ENCODE data around the gene KIR3DL3. TPM values are rescaled to one million over a fixed set of nuclear protein-coding genes. Genes with fewer than 3 reads are reported as not detected.
"Not testable (repeated sequence)": the region's sequence is repeated elsewhere in the genome, so short reads cannot be mapped to it uniquely, and the experiment has no call there.

The KIR3DL3 gene
- total RNA-seq, 1 experiment from 2014 or later, result not detected

DNA sequence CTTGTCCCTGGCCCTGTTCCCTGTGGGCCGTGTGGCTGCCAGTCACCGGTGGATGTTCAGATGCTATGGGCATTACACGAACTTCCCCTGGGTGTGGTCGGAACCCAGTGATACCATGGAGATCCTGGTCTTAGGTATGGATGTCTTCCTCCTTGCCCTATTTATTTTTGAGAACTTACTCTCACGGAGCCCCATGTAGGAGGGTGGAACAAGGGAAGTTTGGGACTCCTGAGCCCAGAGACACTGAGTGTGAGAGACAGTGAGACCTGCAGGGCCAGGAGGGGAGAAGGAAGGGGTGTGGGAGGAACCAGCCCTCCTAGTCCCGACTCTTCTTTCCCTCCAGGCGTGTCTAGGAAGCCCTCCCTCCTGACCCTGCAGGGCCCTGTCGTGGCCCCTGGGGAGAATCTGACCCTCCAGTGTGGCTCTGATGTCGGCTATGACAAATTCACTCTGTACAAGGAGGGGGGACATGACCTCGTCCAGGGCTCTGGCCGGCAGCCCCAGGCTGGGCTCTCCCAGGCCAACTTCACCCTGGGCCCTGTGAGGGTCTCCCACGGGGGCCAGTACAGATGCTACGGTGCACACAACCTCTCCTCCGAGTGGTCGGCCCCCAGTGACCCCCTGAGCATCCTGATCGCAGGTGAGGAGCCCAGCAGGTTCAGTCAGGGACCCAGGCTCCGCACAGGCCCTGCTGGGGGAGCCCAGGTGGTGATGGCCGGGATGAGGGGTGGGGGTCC is 14.9 kb upstream of the KIR3DL3 start:
- Histone ChIP-seq H3K27me3 (ENCODE audit: control insufficient read depth, insufficient read depth, low read length) (no peaks in the 10 kb centered on the region), H3K36me3 (replicated peaks; ENCODE audit: control insufficient read depth, insufficient read depth, low read length) (no peaks in the 10 kb centered on the region), H3K4me3 (ENCODE audit: insufficient read depth, low read depth, low read length) (no peak overlapping the region)
- no peak for DNase-seq

- not testable (repeated sequence) for H3K4me3 ChIP-seq (ENCODE audit: insufficient read depth, low read depth, low read length); H3K27me3 ChIP-seq (ENCODE audit: control insufficient read depth, insufficient read depth, low read length); H3K36me3 ChIP-seq (replicated peaks; ENCODE audit: control insufficient read depth, insufficient read depth, low read length); DNase-seq
Measured at GRCh38 chr19:54709956-54710355, 14.3 kb upstream of the KIR3DL3 start.

- DNase-seq, result no peak
- H3K27me3 ChIP-seq (ENCODE audit: control insufficient read depth, insufficient read depth, low read length), result no peaks in the 10 kb centered on the region
- H3K36me3 ChIP-seq (replicated peaks; ENCODE audit: control insufficient read depth, insufficient read depth, low read length), result no peaks in the 10 kb centered on the region
Measured at GRCh38 chr19:54724644-54725043, 402 bp downstream of the KIR3DL3 start.

DNA sequence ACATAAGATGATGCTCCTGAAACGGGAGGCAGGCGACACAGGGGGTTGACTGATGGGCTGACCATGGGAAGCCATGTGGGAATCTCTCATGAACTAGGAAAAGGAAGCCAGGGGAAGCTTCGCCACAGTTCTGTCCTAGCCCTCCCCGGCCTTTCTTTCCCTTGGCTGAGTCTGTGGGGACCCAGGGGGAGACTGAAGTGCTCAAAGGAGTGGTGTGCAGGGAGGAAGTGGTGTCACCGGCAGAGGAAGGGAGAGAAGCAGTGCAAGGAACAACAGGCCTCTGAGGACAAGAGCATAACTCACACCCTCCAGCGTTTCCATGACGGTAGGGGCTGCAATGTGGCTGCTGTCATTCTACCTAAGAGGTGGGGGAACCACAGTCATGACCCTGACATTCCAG is 1.1 kb downstream of the KIR3DL3 start:
- DNase-seq, result no peak
- H3K36me3 ChIP-seq (replicated peaks; ENCODE audit: control insufficient read depth, insufficient read depth, low read length), result no peaks in the 10 kb centered on the region
- H3K27me3 ChIP-seq (ENCODE audit: control insufficient read depth, insufficient read depth, low read length), result no peaks in the 10 kb centered on the region
- no peak overlapping the region for H3K4me3 ChIP-seq (ENCODE audit: insufficient read depth, low read depth, low read length)

More at GRCh38 chr19:54724644-54725043, 402 bp downstream of the KIR3DL3 start:
- H3K4me3 ChIP-seq (ENCODE audit: insufficient read depth, low read depth, low read length), result no peak overlapping the region

DNA sequence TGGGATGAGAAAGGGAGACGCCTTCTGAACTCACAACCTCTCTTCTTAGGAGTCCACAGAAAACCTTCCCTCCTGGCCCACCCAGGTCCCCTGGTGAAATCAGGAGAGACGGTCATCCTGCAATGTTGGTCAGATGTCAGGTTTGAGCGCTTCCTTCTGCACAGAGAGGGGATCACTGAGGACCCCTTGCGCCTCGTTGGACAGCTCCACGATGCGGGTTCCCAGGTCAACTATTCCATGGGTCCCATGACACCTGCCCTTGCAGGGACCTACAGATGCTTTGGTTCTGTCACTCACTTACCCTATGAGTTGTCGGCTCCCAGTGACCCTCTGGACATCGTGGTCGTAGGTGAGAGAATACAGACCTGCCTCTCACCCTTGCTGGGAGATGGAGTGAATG is 3.3 kb downstream of the KIR3DL3 start:
- H3K36me3 ChIP-seq (replicated peaks; ENCODE audit: control insufficient read depth, insufficient read depth, low read length), result no peaks in the 10 kb centered on the region

GRCh38 chr19:54728167-54728566 is 3.9 kb downstream of the KIR3DL3 start:
- Histone ChIP-seq H3K27me3 (ENCODE audit: control insufficient read depth, insufficient read depth, low read length) (no peaks in the 10 kb centered on the region), H3K36me3 (replicated peaks; ENCODE audit: control insufficient read depth, insufficient read depth, low read length) (no peaks in the 10 kb centered on the region), H3K4me3 (ENCODE audit: insufficient read depth, low read depth, low read length) (no peak overlapping the region)

More for the DNA sequence above, 3.3 kb downstream of the KIR3DL3 start:
- no peaks in the 10 kb centered on the region for H3K27me3 ChIP-seq (ENCODE audit: control insufficient read depth, insufficient read depth, low read length)
- DNase-seq, result no peak
- no peak overlapping the region for H3K4me3 ChIP-seq (ENCODE audit: insufficient read depth, low read depth, low read length)

GRCh38 chr19:54729416-54730188 is 5.4 kb downstream of the KIR3DL3 start:
- Histone ChIP-seq H3K4me3 (ENCODE audit: insufficient read depth, low read depth, low read length) (no peak overlapping the region), H3K36me3 (replicated peaks; ENCODE audit: control insufficient read depth, insufficient read depth, low read length) (no peaks in the 10 kb centered on the region), H3K27me3 (ENCODE audit: control insufficient read depth, insufficient read depth, low read length) (no peaks in the 10 kb centered on the region)
- DNase-seq, result no peak

More at GRCh38 chr19:54728167-54728566, 3.9 kb downstream of the KIR3DL3 start:
- no peak for DNase-seq

DNA sequence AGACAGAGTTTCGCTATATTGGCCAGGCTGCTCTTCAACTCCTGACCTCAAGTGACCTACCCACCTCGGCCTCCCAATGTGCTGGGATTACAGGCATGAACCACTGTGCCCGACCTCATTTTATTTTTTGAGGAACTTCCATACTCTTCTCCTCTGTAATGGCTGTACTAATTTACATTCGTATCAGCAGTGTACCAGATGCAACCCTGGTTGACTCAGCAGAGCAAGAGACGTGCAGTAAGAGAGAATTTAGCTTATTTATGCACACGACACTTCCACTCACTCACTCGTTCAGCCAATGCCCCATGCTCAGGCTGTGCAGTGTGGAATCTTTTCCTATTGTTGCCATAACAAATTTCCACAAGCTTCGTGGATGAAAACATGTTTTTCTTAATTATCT is 6.9 kb downstream of the KIR3DL3 start:
- H3K36me3 ChIP-seq (replicated peaks; ENCODE audit: control insufficient read depth, insufficient read depth, low read length), result no peaks in the 10 kb centered on the region
- DNase-seq, result no peak
- no peak overlapping the region for H3K4me3 ChIP-seq (ENCODE audit: insufficient read depth, low read depth, low read length)
- no peaks in the 10 kb centered on the region for H3K27me3 ChIP-seq (ENCODE audit: control insufficient read depth, insufficient read depth, low read length)

GRCh38 chr19:54738306-54738705 is 14.1 kb downstream of the KIR3DL3 start, which contains the start of gene KIR2DL3:
Gene KIR2DL3 (plus strand): TSS chr19:54738513. CDS start chr19:54738546, 33 bp downstream.
- not testable (repeated sequence) for H3K4me3 ChIP-seq (ENCODE audit: insufficient read depth, low read depth, low read length); H3K36me3 ChIP-seq (replicated peaks; ENCODE audit: control insufficient read depth, insufficient read depth, low read length); DNase-seq; H3K27me3 ChIP-seq (ENCODE audit: control insufficient read depth, insufficient read depth, low read length)

GRCh38 chr19:54738715-54739114 is 14.5 kb downstream of the KIR3DL3 start:
- Histone ChIP-seq H3K27me3 (ENCODE audit: control insufficient read depth, insufficient read depth, low read length) (no peaks in the 10 kb centered on the region), H3K4me3 (ENCODE audit: insufficient read depth, low read depth, low read length) (no peak overlapping the region), H3K36me3 (replicated peaks; ENCODE audit: control insufficient read depth, insufficient read depth, low read length) (no peaks in the 10 kb centered on the region)
- DNase-seq, result no peak

DNA sequence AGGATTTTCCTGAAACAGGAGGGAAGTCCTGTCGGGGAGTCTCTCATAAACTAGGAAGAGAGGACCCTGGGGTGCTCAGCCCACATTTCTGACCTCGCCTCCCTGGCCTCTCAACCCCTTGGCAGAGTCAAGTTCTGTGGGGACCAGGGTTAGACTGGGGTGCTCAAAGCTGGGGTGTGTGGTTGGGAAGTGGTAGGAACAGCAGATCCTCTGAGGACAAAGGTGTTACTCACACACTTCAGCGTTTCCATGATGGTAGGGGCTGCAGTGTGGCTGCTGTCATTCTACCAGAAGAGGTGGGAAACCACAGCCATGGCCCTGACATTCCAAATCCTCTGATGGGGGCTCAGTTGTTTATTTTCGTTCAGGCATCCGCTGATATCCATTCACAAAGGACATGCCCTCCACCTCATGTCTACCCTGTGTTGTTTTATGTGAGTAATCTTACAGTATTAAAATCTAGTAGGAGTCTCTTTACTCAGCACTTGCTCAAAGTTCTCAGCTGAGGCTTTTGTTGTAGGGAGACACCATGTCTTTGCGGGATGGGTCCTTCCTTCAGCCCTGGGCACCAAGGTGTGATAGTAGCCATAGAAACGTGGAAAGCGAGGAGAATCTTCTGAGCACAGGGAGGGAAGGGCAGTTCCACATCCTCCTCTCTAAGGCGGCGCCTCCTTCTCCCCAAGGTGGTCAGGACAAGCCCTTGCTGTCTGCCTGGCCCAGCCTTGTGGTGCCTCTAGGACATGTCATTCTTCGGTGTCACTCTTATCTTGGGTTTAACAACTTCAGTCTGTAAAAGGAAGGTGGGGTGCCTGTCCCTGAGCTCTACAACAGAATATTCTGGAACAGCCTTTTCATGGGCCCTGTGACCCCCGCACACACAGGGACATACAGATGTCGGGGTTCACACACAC is 15.6 kb downstream of the KIR3DL3 start:
- DNase-seq, result no peak
- H3K27me3 ChIP-seq (ENCODE audit: control insufficient read depth, insufficient read depth, low read length), result no peaks in the 10 kb centered on the region
- H3K4me3 ChIP-seq (ENCODE audit: insufficient read depth, low read depth, low read length), result no peak overlapping the region
- no peaks in the 10 kb centered on the region for H3K36me3 ChIP-seq (replicated peaks; ENCODE audit: control insufficient read depth, insufficient read depth, low read length)

DNA sequence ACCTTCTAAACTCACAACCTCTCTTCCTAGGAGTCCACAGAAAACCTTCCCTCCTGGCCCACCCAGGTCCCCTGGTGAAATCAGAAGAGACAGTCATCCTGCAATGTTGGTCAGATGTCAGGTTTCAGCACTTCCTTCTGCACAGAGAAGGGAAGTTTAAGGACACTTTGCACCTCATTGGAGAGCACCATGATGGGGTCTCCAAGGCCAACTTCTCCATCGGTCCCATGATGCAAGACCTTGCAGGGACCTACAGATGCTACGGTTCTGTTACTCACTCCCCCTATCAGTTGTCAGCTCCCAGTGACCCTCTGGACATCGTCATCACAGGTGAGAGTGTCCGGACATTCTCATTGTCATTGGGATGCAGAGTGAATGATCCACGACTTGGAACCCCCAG is 17.7 kb downstream of the KIR3DL3 start:
- not testable (repeated sequence) for H3K4me3 ChIP-seq (ENCODE audit: insufficient read depth, low read depth, low read length); H3K36me3 ChIP-seq (replicated peaks; ENCODE audit: control insufficient read depth, insufficient read depth, low read length); H3K27me3 ChIP-seq (ENCODE audit: control insufficient read depth, insufficient read depth, low read length); DNase-seq

DNA sequence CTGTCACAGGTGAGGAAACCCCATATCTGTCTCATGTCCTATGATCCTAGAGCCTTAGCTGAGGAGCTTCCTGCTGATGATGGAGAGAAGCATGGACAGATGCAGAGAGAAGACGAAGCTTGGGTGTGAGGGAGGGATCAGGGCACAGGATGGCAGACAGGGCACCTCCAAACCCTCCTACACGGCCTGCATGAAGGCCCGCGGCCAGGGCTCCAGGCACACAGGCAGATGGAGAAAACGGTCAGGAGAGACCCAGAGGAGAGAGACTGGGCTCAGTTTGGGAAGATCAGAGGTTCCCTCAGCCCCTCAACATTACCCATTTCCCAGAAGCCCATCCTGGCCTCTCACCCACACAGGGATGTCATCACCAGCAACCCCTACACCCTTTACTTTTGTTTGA is 19.8 kb downstream of the KIR3DL3 start:
- not testable (repeated sequence) for DNase-seq; H3K4me3 ChIP-seq (ENCODE audit: insufficient read depth, low read depth, low read length); H3K27me3 ChIP-seq (ENCODE audit: control insufficient read depth, insufficient read depth, low read length); H3K36me3 ChIP-seq (replicated peaks; ENCODE audit: control insufficient read depth, insufficient read depth, low read length)

GRCh38 chr19:54747614-54748322 is 23.5 kb downstream of the KIR3DL3 start:
- not testable (repeated sequence) for H3K4me3 ChIP-seq (ENCODE audit: insufficient read depth, low read depth, low read length); DNase-seq; H3K36me3 ChIP-seq (replicated peaks; ENCODE audit: control insufficient read depth, insufficient read depth, low read length); H3K27me3 ChIP-seq (ENCODE audit: control insufficient read depth, insufficient read depth, low read length)

All from H7 (cell line).